HG03196 (cell line): ENCODE data around the gene MED20.

Experiments used
- ATAC-seq: cut with Tn5 transposase; IDR thresholded peaks from one replicate; pipeline ENCODE4 v1.9.1; 2021; ENCODE audit not compliant: unreplicated experiment

Gene MED20

GRCh38 chr6:41941280-41942066, 20.5 kb upstream of the MED20 start, which contains the start of gene CCND3:
CCND3 (minus strand) TSS chr6:41941808; CDS start chr6:41941649, 159 bp downstream.
- peak; percentile 67 for ATAC-seq

GRCh38 chr6:41940759-41941279, 19.9 kb upstream of the MED20 start:
- no peak for ATAC-seq

- ATAC-seq, result no peak
Measured at GRCh38 chr6:41939848-41940758, 19.2 kb upstream of the MED20 start.

GRCh38 chr6:41939176-41939847, 18.4 kb upstream of the MED20 start:
- no peak for ATAC-seq

GRCh38 chr6:41938590-41939175, 17.7 kb upstream of the MED20 start:
- no peak for ATAC-seq

- no peak for ATAC-seq
Measured at GRCh38 chr6:41937861-41938574, 17.1 kb upstream of the MED20 start.

- no peak for ATAC-seq
Measured at GRCh38 chr6:41937472-41937860, 16.5 kb upstream of the MED20 start.

GRCh38 chr6:41936073-41936837, 15.3 kb upstream of the MED20 start:
- peak; percentile 52 for ATAC-seq

GRCh38 chr6:41935685-41936072, 14.7 kb upstream of the MED20 start:
- no peak for ATAC-seq

- ATAC-seq, result no peak
Measured at GRCh38 chr6:41935193-41935574, 14.2 kb upstream of the MED20 start.

- ATAC-seq, result no peak
Measured at GRCh38 chr6:41934278-41935192, 13.6 kb upstream of the MED20 start.

GRCh38 chr6:41932378-41932777, 11.4 kb upstream of the MED20 start:
- no peak for ATAC-seq

GRCh38 chr6:41931792-41932191, 10.9 kb upstream of the MED20 start:
- no peak for ATAC-seq

- no peak for ATAC-seq
Measured at GRCh38 chr6:41929924-41930323, 9.0 kb upstream of the MED20 start.

- no peak for ATAC-seq
Measured at GRCh38 chr6:41927253-41927652, 6.3 kb upstream of the MED20 start.

GRCh38 chr6:41922154-41922553, 1.2 kb upstream of the MED20 start:
- no peak for ATAC-seq

GRCh38 chr6:41921712-41921998, 716 bp upstream of the MED20 start:
- ATAC-seq, result no peak

GRCh38 chr6:41917528-41917927, 3.4 kb downstream of the MED20 start:
- ATAC-seq, result no peak
